KOPT-K1 (cell line): ENCODE results near the gene TMEM221.
"Not testable (repeated sequence)": the region's sequence is repeated elsewhere in the genome, so short reads cannot be mapped to it uniquely, and the experiment has no call there.

Experiments
- H3K27ac ChIP-seq: fragments of 200-600 bp; sonication (generic); 2 replicates; pipeline ENCODE4 v1.5.1; 2016; ENCODE audit warnings: antibody characterized with exemption, mild to moderate bottlenecking, low read depth, low read length; ENCODE audit not compliant: poor library complexity, severe bottlenecking
- H3K36me3 ChIP-seq: fragments of 200-600 bp; sonication (generic); 2 replicates; pipeline ENCODE4 v1.5.1; 2017; ENCODE audit warnings: antibody characterized with exemption, mild to moderate bottlenecking, low read length, moderate library complexity; ENCODE audit not compliant: insufficient read depth
- H3K9me3 ChIP-seq: fragments of 200-600 bp; sonication (generic); 2 replicates; pipeline ENCODE4 v1.5.1; 2017; ENCODE audit warnings: antibody characterized with exemption, low read length, mild to moderate bottlenecking; ENCODE audit not compliant: insufficient read depth, poor library complexity, severe bottlenecking

The TMEM221 gene

GRCh38 chr19:17482877-17483604 is 34.6 kb upstream of the TMEM221 start:
- no peaks in the 10 kb centered on the region for H3K36me3 ChIP-seq
- no peak overlapping the region for H3K27ac ChIP-seq
- H3K9me3 ChIP-seq: no peaks in the 10 kb centered on the region

GRCh38 chr19:17481986-17482385 is 33.5 kb upstream of the TMEM221 start:
- Histone ChIP-seq H3K36me3 (no peaks in the 10 kb centered on the region), H3K9me3 (no peaks in the 10 kb centered on the region), H3K27ac (no peak overlapping the region)

GRCh38 chr19:17479325-17479791 is 30.9 kb upstream of the TMEM221 start:
- H3K9me3 ChIP-seq: no peaks in the 10 kb centered on the region
- no peak overlapping the region for H3K27ac ChIP-seq
- no peaks in the 10 kb centered on the region for H3K36me3 ChIP-seq

GRCh38 chr19:17475541-17476115 is 27.2 kb upstream of the TMEM221 start:
- Histone ChIP-seq H3K27ac (no peak overlapping the region), H3K9me3 (no peaks in the 10 kb centered on the region), H3K36me3 (no peaks in the 10 kb centered on the region)

GRCh38 chr19:17475011-17475540 is 26.6 kb upstream of the TMEM221 start:
- not testable (repeated sequence) for H3K36me3 ChIP-seq, H3K9me3 ChIP-seq, H3K27ac ChIP-seq

- Histone ChIP-seq H3K27ac (no peak overlapping the region), H3K36me3 (no peaks in the 10 kb centered on the region), H3K9me3 (no peaks in the 10 kb centered on the region)
Observed at GRCh38 chr19:17473041-17473440, 24.6 kb upstream of the TMEM221 start.

GRCh38 chr19:17471410-17472125 is 23.1 kb upstream of the TMEM221 start:
- no peaks in the 10 kb centered on the region for H3K36me3 ChIP-seq
- H3K27ac ChIP-seq: no peak overlapping the region
- H3K9me3 ChIP-seq: no peaks in the 10 kb centered on the region

- Histone ChIP-seq H3K27ac (peak within 1 kb of the TSS; percentile 25), H3K36me3 (no peaks in the 10 kb centered on the region), H3K9me3 (no peaks in the 10 kb centered on the region)
Observed at GRCh38 chr19:17470068-17470841, 21.8 kb upstream of the TMEM221 start, which contains the start of gene SLC27A1. Gene SLC27A1 (plus strand): TSS chr19:17470524. CDS start chr19:17470541, 17 bp downstream.

- Histone ChIP-seq H3K9me3 (no peaks in the 10 kb centered on the region), H3K27ac (no peak overlapping the region), H3K36me3 (no peaks in the 10 kb centered on the region)
Observed at GRCh38 chr19:17469481-17470067, 21.1 kb upstream of the TMEM221 start.

- H3K9me3 ChIP-seq: no peaks in the 10 kb centered on the region
- no peak overlapping the region for H3K27ac ChIP-seq
- no peaks in the 10 kb centered on the region for H3K36me3 ChIP-seq
Observed at GRCh38 chr19:17469092-17469480, 20.6 kb upstream of the TMEM221 start.

GRCh38 chr19:17468302-17469091 is 20.0 kb upstream of the TMEM221 start:
- H3K36me3 ChIP-seq: no peaks in the 10 kb centered on the region
- H3K9me3 ChIP-seq: no peaks in the 10 kb centered on the region
- H3K27ac ChIP-seq: no peak overlapping the region

GRCh38 chr19:17467471-17468301 is 19.2 kb upstream of the TMEM221 start:
- H3K27ac ChIP-seq: no peak overlapping the region
- no peaks in the 10 kb centered on the region for H3K36me3 ChIP-seq
- no peaks in the 10 kb centered on the region for H3K9me3 ChIP-seq

- no peaks in the 10 kb centered on the region for H3K36me3 ChIP-seq
- H3K9me3 ChIP-seq: no peaks in the 10 kb centered on the region
- H3K27ac ChIP-seq: no peak overlapping the region
Observed at GRCh38 chr19:17466487-17466850, 18.0 kb upstream of the TMEM221 start.
